Choroid plexus epithelial cell (primary cell): ENCODE results near the gene HAGHL.
A peak's percentile ranks its signal among the peaks of the same experiment; 100 is the strongest.
"Not testable (repeated sequence)": the region's sequence is repeated elsewhere in the genome, so short reads cannot be mapped to it uniquely, and the experiment has no call there.

ENCODE experiments used
- DNase-seq: peaks from one replicate; pipeline ENCODE4 v3.0.0-alpha.2; 2010; ENCODE audit warnings: low read depth
- H3K4me3 ChIP-seq: 2 replicates; pipeline ENCODE4 v1.5.1; 2011; ENCODE audit warnings: low read depth, mild to moderate bottlenecking, control low read depth, low read length, moderate library complexity
- CTCF ChIP-seq: conservative IDR thresholded peaks from 2 replicates; pipeline ENCODE4 v1.5.1; 2011; ENCODE audit warnings: low read depth, mild to moderate bottlenecking, control low read depth, inconsistent platforms, low read length, moderate library complexity

Gene HAGHL

GRCh38 chr16:741986-742629, 15.2 kb downstream of the HAGHL start:
- H3K4me3 ChIP-seq: no peak overlapping the region
- no peak for TF ChIP-seq CTCF
- DNase-seq: no peak

GRCh38 chr16:742894-743293, 16.0 kb downstream of the HAGHL start:
- not testable (repeated sequence) for DNase-seq, H3K4me3 ChIP-seq

GRCh38 chr16:743794-744500, 17.0 kb downstream of the HAGHL start:
- TF ChIP-seq CTCF: no peak
- H3K4me3 ChIP-seq: no peak overlapping the region
- DNase-seq: no peak

GRCh38 chr16:745739-746138, 18.8 kb downstream of the HAGHL start:
- peak; percentile 50 for TF ChIP-seq CTCF
- DNase-seq: no peak
- no peak overlapping the region for H3K4me3 ChIP-seq

- TF ChIP-seq CTCF: no peak
- DNase-seq: no peak
- H3K4me3 ChIP-seq: no peak overlapping the region
Observed at GRCh38 chr16:746637-747036, 19.7 kb downstream of the HAGHL start.

GRCh38 chr16:747978-748746, 21.3 kb downstream of the HAGHL start:
- H3K4me3 ChIP-seq: no peak overlapping the region
- TF ChIP-seq CTCF: no peak

GRCh38 chr16:749010-749409, 22.1 kb downstream of the HAGHL start:
- H3K4me3 ChIP-seq: no peak overlapping the region
- TF ChIP-seq CTCF: no peak
- peak; percentile 79 for DNase-seq

More at GRCh38 chr16:747978-748746, 21.3 kb downstream of the HAGHL start:
- no peak for DNase-seq
